ENCODE data around the gene KSR1. TPM values are rescaled to one million over a fixed set of nuclear protein-coding genes. Genes with fewer than 3 reads are reported as not detected.

Gene KSR1
- total RNA-seq, 1 donor from 2014 or later: 9.5 TPM

DNA sequence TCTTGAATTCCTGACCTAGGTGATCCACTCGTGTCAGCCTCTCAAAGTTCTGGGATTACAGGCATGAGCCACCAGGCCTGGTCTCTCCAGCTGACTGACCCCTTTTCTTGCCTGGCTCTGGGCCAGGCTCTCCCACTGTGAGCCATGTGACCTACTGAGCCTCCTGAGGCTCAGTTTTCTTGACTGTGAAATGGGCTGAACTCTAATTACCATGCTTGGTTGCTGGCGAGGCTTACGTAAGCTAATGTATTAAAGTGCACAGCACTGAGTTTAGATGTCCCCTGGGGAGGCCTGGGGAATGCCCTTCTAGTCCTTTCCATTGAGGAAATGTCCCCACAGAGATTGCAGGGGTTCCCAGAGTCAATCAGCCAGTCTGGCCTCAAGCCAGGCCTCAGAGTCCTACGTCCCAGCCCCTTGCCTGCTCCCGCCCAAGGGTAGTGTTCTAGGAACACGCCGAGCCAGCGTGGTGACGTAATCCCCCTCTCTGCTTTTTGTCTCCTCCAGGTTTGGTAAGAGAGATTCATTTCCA is 129.0 kb downstream of the KSR1 start:
- intact Hi-C loops (cut with micrococcal nuclease): no loop called here
- peaks cover 15% of the 10 kb centered on the region for H3K36me3 ChIP-seq

GRCh38 chr17:27585792-27586191 is 129.5 kb downstream of the KSR1 start:
- H3K36me3 ChIP-seq: peaks cover 15% of the 10 kb centered on the region
- no peaks in the 10 kb centered on the region for H3K9me3 ChIP-seq (replicated peaks)
- H3K27me3 ChIP-seq (ENCODE audit: low read depth): no peaks in the 10 kb centered on the region
- no peak overlapping the region for H3K27ac ChIP-seq (replicated peaks)
- TF ChIP-seq CTCF (IDR thresholded peaks at IDR 0.05; ENCODE audit: borderline replicate concordance): no peak
- no peak overlapping the region for H3K4me3 ChIP-seq
- H3K4me1 ChIP-seq: no peaks in the 10 kb centered on the region
- intact Hi-C loops (cut with micrococcal nuclease): no loop called here
- no peak for DNase-seq

More for the DNA sequence above, 129.0 kb downstream of the KSR1 start:
- TF ChIP-seq CTCF (IDR thresholded peaks at IDR 0.05; ENCODE audit: borderline replicate concordance): no peak
- Histone ChIP-seq H3K27ac (replicated peaks) (no peak overlapping the region), H3K9me3 (replicated peaks) (no peaks in the 10 kb centered on the region), H3K4me1 (no peaks in the 10 kb centered on the region), H3K27me3 (ENCODE audit: low read depth) (no peaks in the 10 kb centered on the region), H3K4me3 (no peak overlapping the region)
- DNase-seq: no peak

DNA sequence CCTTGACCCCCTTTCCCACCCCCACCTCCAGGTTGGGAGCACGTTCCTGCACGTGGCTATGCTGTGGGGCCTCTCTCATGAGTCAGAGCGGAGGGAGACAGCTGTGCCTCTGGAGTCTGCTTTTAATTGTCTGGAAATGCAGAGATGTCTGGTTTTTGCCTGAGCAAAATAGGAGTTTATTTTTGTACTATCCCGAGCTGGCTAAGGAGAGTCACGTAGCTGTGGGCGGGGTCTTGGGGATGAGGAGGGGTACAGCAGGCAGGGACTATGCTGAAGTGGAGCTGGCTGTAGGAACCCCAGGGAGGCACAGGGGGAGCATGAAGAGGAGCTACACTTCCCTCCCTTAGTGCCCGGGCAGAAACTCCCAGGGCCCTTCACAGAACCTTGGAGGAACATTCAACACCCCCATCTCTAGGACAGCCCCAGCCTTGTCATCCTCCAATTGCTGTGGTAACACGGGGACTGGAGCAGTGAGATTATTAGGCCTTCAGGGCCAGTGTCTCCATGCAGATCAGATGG is 130.0 kb downstream of the KSR1 start:
- intact Hi-C loops (cut with micrococcal nuclease): no loop called here
- no peak for DNase-seq
- H3K27me3 ChIP-seq (ENCODE audit: low read depth): no peaks in the 10 kb centered on the region
- H3K4me1 ChIP-seq: no peaks in the 10 kb centered on the region
- TF ChIP-seq CTCF (IDR thresholded peaks at IDR 0.05; ENCODE audit: borderline replicate concordance): no peak
- H3K9me3 ChIP-seq (replicated peaks): no peaks in the 10 kb centered on the region
- peaks cover 15% of the 10 kb centered on the region for H3K36me3 ChIP-seq
- no peak overlapping the region for H3K27ac ChIP-seq (replicated peaks)
- H3K4me3 ChIP-seq: no peak overlapping the region

GRCh38 chr17:27588354-27588753 is 132.1 kb downstream of the KSR1 start:
- no peak for TF ChIP-seq CTCF (IDR thresholded peaks at IDR 0.05; ENCODE audit: borderline replicate concordance)
- DNase-seq: no peak
- H3K36me3 ChIP-seq: peaks cover 19% of the 10 kb centered on the region
- no peak overlapping the region for H3K4me3 ChIP-seq
- H3K27ac ChIP-seq (replicated peaks): no peak overlapping the region
- no peaks in the 10 kb centered on the region for H3K27me3 ChIP-seq (ENCODE audit: low read depth)
- H3K4me1 ChIP-seq: no peaks in the 10 kb centered on the region
- H3K9me3 ChIP-seq (replicated peaks): no peaks in the 10 kb centered on the region
- intact Hi-C loops (cut with micrococcal nuclease): no loop called here

DNA sequence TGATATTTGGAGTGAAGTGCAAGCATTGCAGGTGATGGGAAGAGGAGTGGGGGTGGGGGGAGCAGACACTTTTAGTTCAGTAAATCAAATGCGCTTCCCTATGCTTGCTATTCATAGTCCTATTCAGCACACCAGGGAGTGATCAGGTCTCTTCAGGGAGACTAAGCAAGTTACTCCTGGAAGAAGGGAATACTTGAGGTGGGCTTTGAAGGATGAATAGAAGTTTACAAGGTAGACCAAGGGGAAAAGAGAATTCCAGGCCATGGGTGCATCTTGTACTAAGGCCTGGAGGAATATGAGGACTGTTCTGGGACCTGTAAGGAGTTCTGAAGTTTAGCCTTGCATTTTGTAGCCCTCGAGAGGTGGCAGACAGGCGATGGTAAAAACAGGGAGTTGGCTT is 134.6 kb downstream of the KSR1 start:
- no peak for TF ChIP-seq CTCF (IDR thresholded peaks at IDR 0.05; ENCODE audit: borderline replicate concordance)
- Histone ChIP-seq H3K27ac (replicated peaks) (no peak overlapping the region), H3K9me3 (replicated peaks) (no peaks in the 10 kb centered on the region), H3K4me1 (no peaks in the 10 kb centered on the region), H3K27me3 (ENCODE audit: low read depth) (no peaks in the 10 kb centered on the region), H3K4me3 (no peak overlapping the region), H3K36me3 (peaks cover 16% of the 10 kb centered on the region)
- intact Hi-C loops (cut with micrococcal nuclease): loop anchor here (10.0 kb wide), 1 partner anchor 136 kb away; the partner anchor contains the start of gene KSR1
- no peak for DNase-seq
